Measurements from ENCODE around the gene ITGA1. TPM values are rescaled to one million over a fixed set of nuclear protein-coding genes. Genes with fewer than 3 reads are reported as not detected.

The ITGA1 gene
- total RNA-seq, 1 donor from 2014 or later, result 33.5 TPM

- no peak overlapping the region for H3K27ac Mint-ChIP-seq (ENCODE audit: unreplicated experiment)
- no peak for TF ChIP-seq CTCF (IDR thresholded peaks at IDR 0.05; ENCODE audit: unreplicated experiment)
- H3K9me3 Mint-ChIP-seq (ENCODE audit: unreplicated experiment), result no peaks in the 10 kb centered on the region
- H3K4me1 Mint-ChIP-seq (ENCODE audit: unreplicated experiment), result peaks cover 6% of the 10 kb centered on the region
- no peak overlapping the region for H3K4me3 Mint-ChIP-seq (ENCODE audit: unreplicated experiment)
- peaks cover 2% of the 10 kb centered on the region for H3K27me3 Mint-ChIP-seq (ENCODE audit: unreplicated experiment)
- peaks cover 3% of the 10 kb centered on the region for H3K36me3 Mint-ChIP-seq (ENCODE audit: low read depth, unreplicated experiment)
- DNase-seq (ENCODE audit: low spot score), result no peak
These were observed 141.0 kb downstream of the ITGA1 start for GRCh38 chr5:52928689-52929088.

GRCh38 chr5:52938226-52938625, 150.5 kb downstream of the ITGA1 start:
- H3K27me3 Mint-ChIP-seq (ENCODE audit: unreplicated experiment), result no peaks in the 10 kb centered on the region
- peaks cover 6% of the 10 kb centered on the region for H3K36me3 Mint-ChIP-seq (ENCODE audit: low read depth, unreplicated experiment)
- no peak overlapping the region for H3K4me3 Mint-ChIP-seq (ENCODE audit: unreplicated experiment)
- TF ChIP-seq CTCF (IDR thresholded peaks at IDR 0.05; ENCODE audit: unreplicated experiment), result no peak
- no peaks in the 10 kb centered on the region for H3K9me3 Mint-ChIP-seq (ENCODE audit: unreplicated experiment)
- no peak overlapping the region for H3K27ac Mint-ChIP-seq (ENCODE audit: unreplicated experiment)
- H3K4me1 Mint-ChIP-seq (ENCODE audit: unreplicated experiment), result no peaks in the 10 kb centered on the region
- DNase-seq (ENCODE audit: low spot score), result no peak

- no peaks in the 10 kb centered on the region for H3K27me3 Mint-ChIP-seq (ENCODE audit: unreplicated experiment)
- H3K36me3 Mint-ChIP-seq (ENCODE audit: low read depth, unreplicated experiment), result peaks cover 7% of the 10 kb centered on the region
- H3K4me3 Mint-ChIP-seq (ENCODE audit: unreplicated experiment), result no peak overlapping the region
- H3K4me1 Mint-ChIP-seq (ENCODE audit: unreplicated experiment), result no peaks in the 10 kb centered on the region
- no peak for DNase-seq (ENCODE audit: low spot score)
- no peak overlapping the region for H3K27ac Mint-ChIP-seq (ENCODE audit: unreplicated experiment)
- TF ChIP-seq CTCF (IDR thresholded peaks at IDR 0.05; ENCODE audit: unreplicated experiment), result no peak
- no peaks in the 10 kb centered on the region for H3K9me3 Mint-ChIP-seq (ENCODE audit: unreplicated experiment)
These were observed 155.6 kb downstream of the ITGA1 start for GRCh38 chr5:52943285-52943684.

- H3K36me3 Mint-ChIP-seq (ENCODE audit: low read depth, unreplicated experiment), result peaks cover 7% of the 10 kb centered on the region
- H3K27ac Mint-ChIP-seq (ENCODE audit: unreplicated experiment), result no peak overlapping the region
These were observed 156.1 kb downstream of the ITGA1 start for GRCh38 chr5:52943808-52944207.

GRCh38 chr5:52945040-52945439, 157.3 kb downstream of the ITGA1 start:
- Mint-ChIP-seq H3K36me3 (ENCODE audit: low read depth, unreplicated experiment) (peaks cover 7% of the 10 kb centered on the region), H3K9me3 (ENCODE audit: unreplicated experiment) (no peaks in the 10 kb centered on the region), H3K4me1 (ENCODE audit: unreplicated experiment) (no peaks in the 10 kb centered on the region), H3K4me3 (ENCODE audit: unreplicated experiment) (no peak overlapping the region), H3K27me3 (ENCODE audit: unreplicated experiment) (no peaks in the 10 kb centered on the region), H3K27ac (ENCODE audit: unreplicated experiment) (no peak overlapping the region)
- DNase-seq (ENCODE audit: low spot score), result no peak
- no peak for TF ChIP-seq CTCF (IDR thresholded peaks at IDR 0.05; ENCODE audit: unreplicated experiment)

More at GRCh38 chr5:52943808-52944207, 156.1 kb downstream of the ITGA1 start:
- Mint-ChIP-seq H3K4me1 (ENCODE audit: unreplicated experiment) (no peaks in the 10 kb centered on the region), H3K9me3 (ENCODE audit: unreplicated experiment) (no peaks in the 10 kb centered on the region), H3K27me3 (ENCODE audit: unreplicated experiment) (no peaks in the 10 kb centered on the region), H3K4me3 (ENCODE audit: unreplicated experiment) (no peak overlapping the region)
- DNase-seq (ENCODE audit: low spot score), result no peak
- TF ChIP-seq CTCF (IDR thresholded peaks at IDR 0.05; ENCODE audit: unreplicated experiment), result no peak
